HG02840 (cell line): ENCODE measurements around the gene KRT1.

Experiments
- ATAC-seq: cut with Tn5 transposase; IDR thresholded peaks from one replicate; pipeline ENCODE4 v1.9.1; 2021; ENCODE audit warnings: mild to moderate bottlenecking, moderate library complexity, moderate number of reproducible peaks; ENCODE audit not compliant: unreplicated experiment, low FRiP score

KRT1 gene

GRCh38 chr12:52662918-52663229 is 17.3 kb downstream of the KRT1 start:
- ATAC-seq = no peak

- no peak for ATAC-seq
These were observed 17.9 kb downstream of the KRT1 start for GRCh38 chr12:52662093-52662917.

- ATAC-seq = no peak
These were observed 18.5 kb downstream of the KRT1 start for GRCh38 chr12:52661668-52662067.

DNA sequence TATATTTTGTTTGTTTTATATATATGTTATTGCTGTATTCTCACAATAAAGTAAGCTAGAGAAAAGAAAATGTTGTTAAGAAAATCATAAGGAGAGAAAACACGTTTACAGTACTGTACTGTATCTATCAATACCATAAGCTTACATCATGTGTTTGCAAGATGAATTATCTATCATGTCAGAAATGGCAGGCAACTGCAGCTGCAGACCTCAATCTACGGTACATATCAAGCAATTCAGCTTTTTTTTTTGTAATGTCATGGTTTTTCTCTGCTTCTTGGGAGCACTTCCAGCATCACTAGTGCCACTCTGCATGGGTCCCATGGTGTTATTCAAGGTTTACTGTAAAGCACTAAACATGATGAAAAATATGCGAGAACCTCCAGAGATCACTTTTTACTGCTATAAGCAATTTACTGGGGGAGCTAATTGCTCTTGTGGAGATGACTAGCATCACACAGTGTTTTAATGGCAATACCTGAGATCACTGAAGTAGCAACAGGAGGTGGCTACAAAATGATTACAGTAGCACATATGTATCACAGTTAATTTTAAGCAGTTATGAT is 19.2 kb downstream of the KRT1 start:
- ATAC-seq = no peak

- no peak for ATAC-seq
These were observed 20.3 kb downstream of the KRT1 start for GRCh38 chr12:52659951-52660350.

DNA sequence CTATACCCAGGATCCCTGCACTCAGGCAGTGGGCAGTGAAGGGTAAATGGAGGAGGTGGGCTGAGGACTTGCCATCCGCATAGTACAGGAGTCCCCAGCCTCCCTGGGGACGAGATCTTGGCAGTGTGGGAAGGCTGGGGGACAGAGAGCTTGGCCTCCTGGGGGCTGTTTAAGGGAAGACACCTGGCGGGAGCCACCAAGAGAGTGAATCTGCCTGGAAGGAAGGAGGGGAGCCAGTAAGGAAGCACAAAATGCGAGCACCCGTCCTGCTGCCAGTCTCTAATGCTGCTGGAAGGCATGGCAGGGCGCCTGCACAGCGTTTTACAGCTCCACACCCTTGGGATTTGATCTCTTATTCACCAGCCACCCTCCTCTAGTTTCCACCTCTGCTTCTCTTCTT is 20.8 kb downstream of the KRT1 start:
- ATAC-seq = no peak

DNA sequence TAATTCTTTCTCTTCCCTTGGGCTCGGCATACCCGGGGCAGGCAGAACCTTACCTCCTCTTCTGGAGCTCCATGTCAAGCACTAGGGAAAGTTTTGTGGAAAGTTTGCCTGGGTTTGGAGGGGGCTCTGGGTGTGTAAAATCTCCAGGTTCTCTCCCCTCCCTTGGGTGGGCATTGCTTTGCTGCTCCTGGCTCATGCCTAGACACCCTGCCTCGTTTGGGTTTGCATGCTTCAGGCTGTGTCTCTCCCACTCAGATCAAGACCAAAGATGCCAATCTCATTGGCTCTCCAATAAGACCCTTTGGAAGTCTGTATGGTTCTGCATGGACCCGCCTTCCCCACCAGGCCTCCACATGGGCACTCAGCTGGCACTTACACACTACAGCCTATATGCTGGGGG is 22.0 kb downstream of the KRT1 start:
- no peak for ATAC-seq

GRCh38 chr12:52657250-52657902 is 22.8 kb downstream of the KRT1 start:
- no peak for ATAC-seq

GRCh38 chr12:52656616-52657015 is 23.6 kb downstream of the KRT1 start:
- ATAC-seq = no peak

GRCh38 chr12:52655720-52656124 is 24.5 kb downstream of the KRT1 start:
- no peak for ATAC-seq

GRCh38 chr12:52655251-52655650 is 25.0 kb downstream of the KRT1 start:
- no peak for ATAC-seq

DNA sequence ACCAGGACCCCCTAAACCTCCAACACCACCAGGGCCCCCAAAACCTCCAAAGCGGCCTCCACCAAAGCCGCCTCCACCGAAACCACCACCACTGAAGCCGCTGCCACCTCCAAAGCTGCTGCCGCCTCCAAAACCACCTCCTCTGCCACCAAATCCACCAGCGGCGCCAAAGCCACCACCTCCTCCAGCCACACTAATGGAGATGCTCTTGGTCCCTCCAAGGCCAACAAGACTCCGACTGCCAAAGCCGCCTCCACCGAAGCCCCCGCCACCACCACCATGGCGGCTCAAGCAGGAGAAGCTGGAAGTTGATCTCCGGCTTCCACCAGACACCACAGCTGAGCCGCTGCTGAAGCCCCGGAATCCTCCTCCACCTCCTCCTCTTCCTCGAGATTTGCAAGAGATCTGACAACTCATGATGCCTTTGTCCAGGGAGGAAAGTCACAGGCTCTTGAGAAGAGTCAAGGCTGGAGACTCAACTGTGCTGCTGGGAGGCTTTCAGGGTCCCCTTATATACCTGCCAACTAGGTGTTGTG is 28.4 kb downstream of the KRT1 start, which contains the start of gene KRT2:
TSS of gene KRT2 (minus strand) at position 486 of the 536 bp plus-strand sequence. CDS start at position 417, 69 bp downstream.
- no peak for ATAC-seq

DNA sequence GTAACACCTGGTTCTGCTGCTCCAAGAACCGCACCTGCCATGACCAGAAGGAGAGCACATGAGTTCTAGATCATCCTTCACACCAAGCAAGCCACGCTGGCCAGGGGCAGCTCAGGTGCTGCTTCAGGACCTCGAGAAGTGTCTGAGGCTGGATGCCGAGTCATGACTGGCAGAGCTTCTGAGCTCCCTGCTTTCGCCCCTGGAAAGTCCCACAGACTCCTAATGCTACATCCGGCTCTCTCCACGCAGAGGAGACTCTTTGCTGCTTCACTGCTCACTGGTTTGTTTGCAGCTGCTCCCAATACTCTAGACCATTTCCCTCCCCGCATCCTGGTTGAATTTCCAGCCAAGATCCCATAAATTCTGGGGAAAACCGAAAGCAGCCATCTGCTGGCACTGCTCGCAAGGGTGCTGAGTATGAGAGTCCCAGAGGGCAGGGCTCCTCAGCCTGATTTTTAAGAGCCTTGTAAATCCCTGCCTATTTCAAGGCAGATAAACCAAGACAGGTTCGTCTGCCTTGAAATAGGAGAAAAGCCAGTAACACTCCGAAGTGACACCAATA is 29.6 kb downstream of the KRT1 start:
- ATAC-seq = no peak

DNA sequence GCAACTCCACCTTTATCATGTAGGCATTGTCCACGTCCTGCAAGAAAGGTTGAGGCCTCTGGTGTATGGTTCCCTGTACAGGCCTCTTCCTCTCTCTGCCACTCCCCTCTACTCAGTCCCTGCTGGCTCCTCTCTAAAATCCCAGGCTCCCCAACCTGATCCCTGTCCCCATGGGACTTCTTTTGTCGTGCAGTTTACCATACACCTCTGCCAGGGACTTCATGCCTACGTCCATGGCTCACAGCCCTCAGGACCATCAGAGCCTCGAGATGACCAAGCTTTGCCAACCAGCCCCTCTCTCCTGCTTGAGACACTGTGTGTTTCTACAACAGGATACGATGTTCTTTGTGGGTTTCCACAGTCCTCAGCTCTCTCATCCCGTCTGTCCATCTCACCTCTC is 31.1 kb downstream of the KRT1 start:
- ATAC-seq = no peak

- ATAC-seq = no peak
These were observed 32.1 kb downstream of the KRT1 start for GRCh38 chr12:52648012-52648550.

DNA sequence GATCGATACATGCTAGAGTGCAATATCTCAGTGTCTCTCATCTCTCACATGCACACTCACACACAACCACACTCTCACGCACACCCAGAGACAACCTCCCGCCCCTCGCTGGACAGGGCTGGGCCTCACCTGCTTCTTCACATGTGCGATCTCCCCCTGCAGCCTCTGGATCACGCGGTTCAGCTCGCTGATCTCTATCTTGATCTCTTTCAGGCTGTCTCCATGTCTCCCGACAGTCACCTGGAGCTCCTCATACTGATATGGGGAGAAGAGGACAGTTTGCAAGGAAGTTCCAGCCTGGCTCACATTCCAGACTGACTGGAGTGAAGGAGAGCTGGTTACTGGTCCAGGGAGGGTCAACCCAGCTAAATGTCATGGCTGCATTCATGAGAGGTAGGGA is 32.6 kb downstream of the KRT1 start:
- ATAC-seq = no peak

DNA sequence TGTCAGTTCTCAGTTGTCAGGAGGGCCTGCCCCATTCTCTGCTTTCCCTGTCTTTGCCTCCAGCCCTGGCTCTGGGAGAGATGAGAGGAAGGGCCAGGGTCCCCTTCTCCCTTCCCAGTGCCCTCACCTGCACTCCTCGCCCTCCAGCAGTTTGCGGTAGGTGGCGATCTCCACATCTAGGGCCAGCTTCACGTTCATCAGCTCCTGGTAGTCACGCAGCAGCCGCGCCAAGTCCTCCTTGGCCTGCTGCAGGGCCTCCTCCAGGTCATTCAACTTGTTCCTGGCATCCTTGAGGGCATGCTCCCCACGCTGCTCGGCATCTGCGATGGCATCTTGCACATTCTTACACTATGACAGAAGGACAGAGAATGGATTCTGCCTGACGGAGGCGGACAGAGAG is 33.6 kb downstream of the KRT1 start:
- no peak for ATAC-seq

GRCh38 chr12:52645982-52646381 is 34.2 kb downstream of the KRT1 start:
- ATAC-seq = no peak

DNA sequence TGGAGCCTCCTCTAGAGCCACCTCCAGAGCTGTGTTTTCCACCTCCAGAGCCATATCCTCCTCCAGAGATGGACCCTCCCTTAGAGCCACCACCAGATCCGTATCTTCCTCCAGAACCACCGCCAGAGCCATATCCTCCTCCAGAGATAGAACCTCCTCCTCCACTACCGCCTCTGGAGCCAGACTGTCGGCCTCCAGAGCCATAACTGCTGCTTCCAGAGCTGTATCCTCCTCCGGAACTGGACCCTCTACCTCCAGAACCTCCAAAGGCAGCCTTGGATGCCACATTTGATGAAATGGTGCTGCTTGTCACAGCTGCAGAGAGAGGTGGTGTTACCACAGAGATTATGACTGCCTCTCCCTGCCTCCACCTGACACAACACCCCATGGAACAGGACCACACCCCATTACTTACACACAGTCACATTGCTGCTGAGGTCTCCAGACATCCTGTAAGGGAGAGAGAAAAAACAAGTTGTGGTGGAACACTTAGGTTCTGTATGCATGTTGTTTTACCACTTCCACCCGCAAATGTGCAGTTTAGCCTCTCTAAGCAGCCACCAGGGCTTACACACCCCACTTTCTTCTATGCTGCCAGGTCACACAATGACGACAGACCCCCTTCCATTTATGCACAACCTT is 35.0 kb downstream of the KRT1 start:
- ATAC-seq = no peak

- ATAC-seq = no peak
These were observed 36.2 kb downstream of the KRT1 start for GRCh38 chr12:52644078-52644415.
